ENCODE measurements around the gene GUCY1A2.

- TF ChIP-seq CTCF (IDR thresholded peaks at IDR 0.05) (no peak), ZFX (IDR thresholded peaks at IDR 0.05; ENCODE audit: borderline replicate concordance) (no peak)
Measured at GRCh38 chr11:107041088-107041444, 22.8 kb upstream of the GUCY1A2 start.

All from 22Rv1 (cell line).